ENCODE results near the gene MUC13.

DNA sequence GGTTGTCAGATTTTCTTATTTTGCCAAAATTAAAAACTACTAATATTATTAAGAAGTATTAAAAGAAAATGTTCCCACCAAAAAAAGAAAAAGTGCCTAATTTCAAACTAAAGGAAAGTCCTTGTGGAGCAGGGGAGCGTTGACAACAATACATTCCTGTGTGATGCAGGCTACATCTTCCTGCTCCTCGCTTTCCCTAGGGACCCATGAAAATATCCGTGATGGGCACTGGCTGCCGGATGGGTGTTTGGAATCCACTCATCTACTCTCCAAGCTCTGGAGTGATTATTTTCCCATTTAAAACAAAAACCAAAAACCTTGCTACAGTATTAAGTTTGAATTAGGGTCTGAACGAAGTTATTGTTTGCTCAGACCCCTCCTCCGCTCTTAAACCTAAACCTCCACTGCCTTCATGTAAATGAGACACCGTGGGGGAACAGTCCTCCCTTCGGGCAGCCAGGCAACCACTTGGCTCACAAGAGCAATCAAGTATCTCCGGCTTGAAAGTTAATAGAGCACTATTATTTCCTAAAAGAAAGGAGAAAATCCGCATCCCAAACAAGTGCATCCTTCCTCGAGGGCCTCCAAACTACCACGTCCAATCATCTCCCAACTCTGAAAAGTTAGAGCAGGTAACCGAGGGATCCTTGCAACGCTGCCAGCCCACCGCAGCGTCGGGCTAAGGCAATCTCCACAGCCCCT is 48.9 kb downstream of the MUC13 start:
- TF ChIP-seq, protein P1, sequence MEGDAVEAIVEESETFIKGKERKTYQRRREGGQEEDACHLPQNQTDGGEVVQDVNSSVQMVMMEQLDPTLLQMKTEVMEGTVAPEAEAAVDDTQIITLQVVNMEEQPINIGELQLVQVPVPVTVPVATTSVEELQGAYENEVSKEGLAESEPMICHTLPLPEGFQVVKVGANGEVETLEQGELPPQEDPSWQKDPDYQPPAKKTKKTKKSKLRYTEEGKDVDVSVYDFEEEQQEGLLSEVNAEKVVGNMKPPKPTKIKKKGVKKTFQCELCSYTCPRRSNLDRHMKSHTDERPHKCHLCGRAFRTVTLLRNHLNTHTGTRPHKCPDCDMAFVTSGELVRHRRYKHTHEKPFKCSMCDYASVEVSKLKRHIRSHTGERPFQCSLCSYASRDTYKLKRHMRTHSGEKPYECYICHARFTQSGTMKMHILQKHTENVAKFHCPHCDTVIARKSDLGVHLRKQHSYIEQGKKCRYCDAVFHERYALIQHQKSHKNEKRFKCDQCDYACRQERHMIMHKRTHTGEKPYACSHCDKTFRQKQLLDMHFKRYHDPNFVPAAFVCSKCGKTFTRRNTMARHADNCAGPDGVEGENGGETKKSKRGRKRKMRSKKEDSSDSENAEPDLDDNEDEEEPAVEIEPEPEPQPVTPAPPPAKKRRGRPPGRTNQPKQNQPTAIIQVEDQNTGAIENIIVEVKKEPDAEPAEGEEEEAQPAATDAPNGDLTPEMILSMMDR (IDR thresholded peaks at IDR 0.05) = no peak
- TF ChIP-seq POLR2A (IDR thresholded peaks at IDR 0.05) = no peak
